Body of pancreas (tissue), 4 donors: ENCODE results near the gene CPXM2.

ENCODE experiments used
- POLR2A ChIP-seq, 3 donors: fragments of 450-650 bp; IDR thresholded peaks; one replicate each; pipeline ENCODE4 v1.6.1; 2016; ENCODE audit warnings: antibody characterized with exemption in 3 of 3, mild to moderate bottlenecking in 2 of 3
- TF ChIP-seq, protein P1 (sequence below), 7 experiments: fragments of 450-650 bp in 4 of 7; fragments of 200-600 bp in 3 of 7; sonication (generic) in 3 of 7; IDR thresholded peaks; one replicate each; pipeline ENCODE4 v1.5.1; 2016 to 2019; ENCODE audit warnings: antibody characterized with exemption in 7 of 7

DNA sequence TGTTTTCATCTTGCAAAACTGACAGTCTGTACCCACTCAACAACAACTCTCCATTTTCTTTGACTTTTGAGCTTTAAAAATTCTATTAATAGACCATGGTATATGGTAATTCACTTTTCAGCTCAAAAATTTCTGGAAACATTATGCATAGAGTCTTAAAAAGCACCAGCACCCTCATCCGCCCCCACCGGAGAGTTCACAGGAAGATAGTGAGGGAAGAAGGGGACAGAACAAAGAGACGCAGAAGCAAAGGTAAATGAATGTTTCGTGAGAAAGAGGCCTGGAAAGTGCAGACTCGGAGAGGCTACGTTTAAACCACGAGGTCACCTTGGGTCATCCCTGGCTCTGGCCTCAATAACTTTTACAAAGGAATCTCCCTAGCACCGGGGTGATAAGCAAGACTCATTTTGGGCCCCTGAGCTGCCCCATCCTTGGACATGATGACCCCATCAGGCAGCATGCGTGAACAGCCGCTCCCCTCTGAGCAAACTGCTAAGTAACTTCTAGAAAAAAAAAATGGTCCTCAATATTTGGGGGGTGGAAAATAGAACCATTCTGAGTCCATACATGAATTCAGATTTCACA is 96.3 kb downstream of the CPXM2 start:
- TF ChIP-seq, protein P1, sequence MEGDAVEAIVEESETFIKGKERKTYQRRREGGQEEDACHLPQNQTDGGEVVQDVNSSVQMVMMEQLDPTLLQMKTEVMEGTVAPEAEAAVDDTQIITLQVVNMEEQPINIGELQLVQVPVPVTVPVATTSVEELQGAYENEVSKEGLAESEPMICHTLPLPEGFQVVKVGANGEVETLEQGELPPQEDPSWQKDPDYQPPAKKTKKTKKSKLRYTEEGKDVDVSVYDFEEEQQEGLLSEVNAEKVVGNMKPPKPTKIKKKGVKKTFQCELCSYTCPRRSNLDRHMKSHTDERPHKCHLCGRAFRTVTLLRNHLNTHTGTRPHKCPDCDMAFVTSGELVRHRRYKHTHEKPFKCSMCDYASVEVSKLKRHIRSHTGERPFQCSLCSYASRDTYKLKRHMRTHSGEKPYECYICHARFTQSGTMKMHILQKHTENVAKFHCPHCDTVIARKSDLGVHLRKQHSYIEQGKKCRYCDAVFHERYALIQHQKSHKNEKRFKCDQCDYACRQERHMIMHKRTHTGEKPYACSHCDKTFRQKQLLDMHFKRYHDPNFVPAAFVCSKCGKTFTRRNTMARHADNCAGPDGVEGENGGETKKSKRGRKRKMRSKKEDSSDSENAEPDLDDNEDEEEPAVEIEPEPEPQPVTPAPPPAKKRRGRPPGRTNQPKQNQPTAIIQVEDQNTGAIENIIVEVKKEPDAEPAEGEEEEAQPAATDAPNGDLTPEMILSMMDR (IDR thresholded peaks at IDR 0.05) = no peak
- TF ChIP-seq POLR2A (IDR thresholded peaks at IDR 0.05) = no peak
